ENCODE results near the gene GDF10. TPM values are rescaled to one million over a fixed set of nuclear protein-coding genes. Genes with fewer than 3 reads are reported as not detected.

The GDF10 gene
- total RNA-seq, 1 donor from 2014 or later = 3.1 TPM

- no peak for DNase-seq
Observed at GRCh38 chr10:47335906-47336305, 35.9 kb downstream of the GDF10 start.

- DNase-seq = no peak
Observed at GRCh38 chr10:47336387-47337134, 36.6 kb downstream of the GDF10 start.

GRCh38 chr10:47337310-47337709 is 37.3 kb downstream of the GDF10 start:
- DNase-seq = no peak

- DNase-seq = no peak
Observed at GRCh38 chr10:47339186-47339735, 39.3 kb downstream of the GDF10 start.

GRCh38 chr10:47339759-47340607 is 40.0 kb downstream of the GDF10 start:
- DNase-seq = no peak

GRCh38 chr10:47340608-47341170 is 40.7 kb downstream of the GDF10 start:
- no peak for DNase-seq

- no peak for DNase-seq
Observed at GRCh38 chr10:47344996-47345870, 45.2 kb downstream of the GDF10 start.

GRCh38 chr10:47346581-47347302 is 46.7 kb downstream of the GDF10 start:
- DNase-seq = no peak

GRCh38 chr10:47347303-47347675 is 47.3 kb downstream of the GDF10 start:
- no peak for DNase-seq

GRCh38 chr10:47348138-47348651 is 48.2 kb downstream of the GDF10 start, which contains the start of gene RBP3:
TSS of gene RBP3 (plus strand) at chr10:47348363. CDS start at chr10:47348485, 122 bp downstream.
- no peak for DNase-seq

- no peak for DNase-seq
Observed at GRCh38 chr10:47348661-47349470, 48.9 kb downstream of the GDF10 start.

- no peak for DNase-seq
Observed at GRCh38 chr10:47349516-47349915, 49.5 kb downstream of the GDF10 start.

GRCh38 chr10:47349941-47350371 is 50.0 kb downstream of the GDF10 start:
- no peak for DNase-seq

GRCh38 chr10:47350671-47351640 is 51.0 kb downstream of the GDF10 start:
- no peak for DNase-seq

GRCh38 chr10:47351899-47352815 is 52.2 kb downstream of the GDF10 start:
- DNase-seq = no peak

GRCh38 chr10:47353351-47353750 is 53.4 kb downstream of the GDF10 start:
- no peak for DNase-seq

- no peak for DNase-seq
Observed at GRCh38 chr10:47354165-47354564, 54.2 kb downstream of the GDF10 start.

- DNase-seq = no peak
Observed at GRCh38 chr10:47354900-47355299, 54.9 kb downstream of the GDF10 start.
